HTR-8/SVneo (cell line): ENCODE data around the gene TRPM2.

ENCODE experiments used
- DNase-seq: peaks from one replicate; pipeline ENCODE4 v3.0.0; 2011; ENCODE audit warnings: low spot score, mixed read lengths; ENCODE audit not compliant: insufficient read length
- FAIRE-seq: peaks from 2 replicates; lab custom pipeline; 2011; peaks lifted over from hg19 to GRCh38; lab: Jason Lieb, UNC

Gene TRPM2

DNA sequence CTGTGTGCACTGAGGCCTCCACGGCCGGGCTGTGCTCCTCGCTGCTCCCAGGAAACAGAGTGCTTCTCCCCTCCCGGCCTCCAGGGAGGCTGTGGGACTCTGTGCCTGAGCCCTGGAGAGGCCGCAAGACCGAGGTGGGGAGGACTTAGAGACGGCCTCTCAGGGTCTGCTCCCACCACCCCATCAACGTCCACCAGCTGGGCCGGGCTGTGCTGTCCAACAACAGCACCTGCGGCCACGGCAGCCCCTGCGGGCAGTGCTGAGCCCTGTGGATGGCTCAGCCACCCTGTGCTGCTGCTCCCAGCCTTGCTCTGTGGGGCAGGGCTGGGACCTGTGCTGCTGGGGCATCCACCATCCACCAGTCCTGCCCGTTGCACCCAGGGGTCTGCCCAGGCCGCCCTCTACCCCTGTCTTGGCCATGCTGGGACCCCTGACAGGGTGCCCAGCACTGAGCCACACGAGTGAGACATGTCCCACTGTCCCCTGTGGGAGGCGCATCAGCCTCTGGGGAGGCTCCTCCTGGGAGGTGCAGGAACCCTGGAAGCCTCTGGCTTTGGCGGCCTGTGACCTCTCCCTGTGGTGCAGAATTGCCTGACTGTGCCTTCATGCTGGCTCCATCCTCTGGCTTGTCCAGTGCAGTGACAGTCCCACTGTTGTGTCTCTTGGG lies 70.7 kb downstream of the TRPM2 start:
- no peak for DNase-seq
- FAIRE-seq = no peak

GRCh38 chr21:44424608-44425306 lies 71.3 kb downstream of the TRPM2 start:
- no peak for FAIRE-seq
- no peak for DNase-seq

GRCh38 chr21:44425307-44425894 lies 72.0 kb downstream of the TRPM2 start:
- DNase-seq = no peak

DNA sequence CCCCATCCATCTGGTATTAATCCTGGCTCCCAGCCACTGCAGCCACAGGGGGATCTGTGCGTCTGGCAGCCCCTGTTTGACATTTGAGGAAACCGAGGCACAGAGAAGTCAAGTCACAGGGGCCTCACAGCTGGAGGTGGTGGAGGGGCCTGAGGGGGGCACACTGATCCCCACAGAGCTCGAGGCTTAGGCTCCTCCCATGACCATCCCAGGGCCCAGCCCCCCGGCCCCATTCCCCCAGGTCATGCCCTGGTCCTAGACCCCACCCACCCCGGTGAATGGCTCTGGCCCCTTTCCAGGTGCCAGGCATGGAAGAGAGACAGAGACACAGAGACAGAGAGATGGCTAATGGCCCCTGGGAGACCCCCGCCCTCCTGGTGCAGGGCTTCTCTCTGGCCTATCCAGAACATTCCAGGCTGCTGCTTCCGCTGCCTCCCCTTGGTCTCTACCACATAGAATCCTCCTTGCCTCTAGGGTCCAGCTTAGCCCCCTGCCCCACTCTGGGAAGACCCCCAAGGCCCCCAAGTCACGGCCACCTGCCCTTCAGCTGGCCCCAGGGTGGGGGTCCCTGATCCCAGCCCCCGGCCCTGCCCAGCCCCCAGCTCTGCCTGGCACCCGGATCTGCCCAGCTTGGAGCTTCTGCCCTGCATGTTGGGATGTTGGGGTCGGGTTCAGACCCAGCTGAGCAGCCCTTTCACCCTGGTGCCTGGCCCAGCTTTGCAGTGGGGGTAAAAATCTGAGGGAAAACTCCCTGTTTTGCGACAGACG lies 72.7 kb downstream of the TRPM2 start:
- FAIRE-seq = no peak
- DNase-seq = no peak

More at GRCh38 chr21:44425307-44425894, 72.0 kb downstream of the TRPM2 start:
- no peak for FAIRE-seq

GRCh38 chr21:44426663-44427191 lies 73.3 kb downstream of the TRPM2 start:
- no peak for DNase-seq
- FAIRE-seq = no peak

GRCh38 chr21:44427241-44428120 lies 74.1 kb downstream of the TRPM2 start:
- no peak for DNase-seq
- FAIRE-seq = no peak

DNA sequence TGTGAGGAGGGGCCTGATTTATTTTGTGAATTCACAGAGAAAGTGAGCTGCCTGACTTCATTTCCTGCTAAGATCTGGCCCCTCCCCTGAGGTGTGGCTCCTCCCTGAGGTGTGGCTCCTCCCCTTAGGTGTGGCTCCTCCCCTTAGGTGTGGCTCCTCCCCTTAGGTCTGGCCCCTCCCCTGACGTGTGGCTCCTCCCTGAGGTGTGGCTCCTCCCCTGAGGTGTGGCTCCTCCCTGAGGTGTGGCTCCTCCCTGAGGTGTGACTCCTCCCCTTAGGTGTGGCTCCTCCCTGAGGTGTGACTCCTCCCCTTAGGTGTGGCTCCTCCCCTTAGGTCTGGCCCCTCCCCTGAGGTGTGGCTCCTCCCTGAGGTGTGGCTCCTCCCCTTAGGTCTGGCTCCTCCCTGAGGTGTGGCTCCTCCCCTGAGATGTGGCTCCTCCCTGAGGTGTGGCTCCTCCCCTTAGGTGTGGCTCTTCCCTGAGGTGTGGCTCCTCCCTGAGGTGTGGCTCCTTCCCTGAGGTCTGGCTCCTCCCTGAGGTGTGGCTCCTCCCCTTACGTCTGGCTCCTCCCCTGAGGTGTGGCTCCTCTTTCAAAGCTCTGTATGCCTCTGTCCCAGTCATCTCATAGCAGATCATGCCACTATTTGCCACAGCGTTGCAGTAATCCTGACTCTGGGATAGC lies 75.0 kb downstream of the TRPM2 start:
- peak; percentile 52 for FAIRE-seq
- no peak for DNase-seq

DNA sequence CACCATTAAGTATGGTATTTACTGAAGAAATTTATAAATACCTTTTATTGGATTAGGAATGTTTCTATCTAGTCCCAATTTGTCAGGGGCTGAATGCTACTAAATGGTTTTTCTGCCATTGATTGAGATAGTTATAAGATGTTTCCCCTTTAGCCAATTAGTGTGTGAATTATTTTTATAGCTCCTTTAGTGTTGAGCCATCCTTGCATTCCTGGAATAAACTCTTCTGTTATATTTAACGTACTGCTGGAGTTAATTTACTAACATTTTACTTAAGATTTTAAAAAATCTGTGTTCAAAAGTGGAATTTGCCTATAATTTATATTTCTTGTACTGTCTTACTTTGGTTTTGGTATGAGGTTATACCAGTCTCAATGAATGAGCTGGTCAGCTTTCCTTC lies 76.5 kb downstream of the TRPM2 start:
- no peak for FAIRE-seq
- DNase-seq = no peak

- no peak for FAIRE-seq
- DNase-seq = no peak
Observed at GRCh38 chr21:44431300-44431699, 77.9 kb downstream of the TRPM2 start.

DNA sequence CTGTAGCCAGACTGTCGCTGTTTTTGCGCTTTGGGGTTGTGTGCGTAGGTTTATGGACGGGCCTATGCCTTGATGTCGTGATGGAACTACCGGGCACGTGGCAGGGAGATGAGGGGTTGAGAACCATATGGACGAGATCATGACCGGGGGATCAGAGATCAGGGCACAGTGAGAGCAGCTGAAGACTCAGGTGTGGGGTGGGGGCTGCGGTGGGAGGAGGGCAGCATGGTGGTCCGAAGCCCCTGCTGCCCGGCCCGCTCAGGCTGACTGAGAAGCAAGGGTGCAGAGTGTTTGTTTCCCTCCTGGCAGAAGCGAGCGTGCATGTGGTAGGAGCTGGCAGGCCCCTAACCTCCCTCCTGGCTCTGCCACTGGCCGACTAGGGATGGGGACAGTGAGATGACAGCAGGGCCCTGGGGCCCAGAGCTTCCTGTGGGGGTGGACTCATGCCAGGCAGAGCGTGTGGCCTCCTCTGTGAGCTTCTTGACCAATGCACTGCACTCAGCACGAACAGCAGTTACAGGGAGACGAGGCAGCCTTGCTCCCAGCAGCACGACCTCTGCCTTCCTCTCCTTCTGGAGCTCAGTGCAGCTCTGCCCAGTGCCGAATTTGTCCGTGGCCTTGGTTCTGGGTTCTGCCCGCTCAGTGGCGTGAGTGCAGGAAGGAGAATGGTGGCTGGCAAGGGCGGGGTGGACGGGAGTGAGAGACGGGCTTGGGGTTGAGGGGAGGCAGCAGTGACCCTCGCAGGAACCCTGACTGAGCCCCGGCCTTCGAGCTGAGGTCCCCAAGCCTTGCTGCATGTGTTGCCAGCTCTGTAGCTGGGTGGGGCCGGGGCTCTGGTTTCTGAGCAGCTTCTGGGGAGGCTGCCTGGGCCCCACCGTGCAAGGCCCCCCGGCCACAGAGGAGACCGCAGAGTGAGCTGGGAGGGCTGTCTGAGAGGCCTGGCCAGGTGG lies 79.7 kb downstream of the TRPM2 start:
- FAIRE-seq (no peak), DNase-seq (no peak)

- DNase-seq (no peak), FAIRE-seq (no peak)
Observed at GRCh38 chr21:44433791-44434567, 80.6 kb downstream of the TRPM2 start.

- FAIRE-seq (no peak), DNase-seq (no peak)
Observed at GRCh38 chr21:44434568-44434925, 81.1 kb downstream of the TRPM2 start.

DNA sequence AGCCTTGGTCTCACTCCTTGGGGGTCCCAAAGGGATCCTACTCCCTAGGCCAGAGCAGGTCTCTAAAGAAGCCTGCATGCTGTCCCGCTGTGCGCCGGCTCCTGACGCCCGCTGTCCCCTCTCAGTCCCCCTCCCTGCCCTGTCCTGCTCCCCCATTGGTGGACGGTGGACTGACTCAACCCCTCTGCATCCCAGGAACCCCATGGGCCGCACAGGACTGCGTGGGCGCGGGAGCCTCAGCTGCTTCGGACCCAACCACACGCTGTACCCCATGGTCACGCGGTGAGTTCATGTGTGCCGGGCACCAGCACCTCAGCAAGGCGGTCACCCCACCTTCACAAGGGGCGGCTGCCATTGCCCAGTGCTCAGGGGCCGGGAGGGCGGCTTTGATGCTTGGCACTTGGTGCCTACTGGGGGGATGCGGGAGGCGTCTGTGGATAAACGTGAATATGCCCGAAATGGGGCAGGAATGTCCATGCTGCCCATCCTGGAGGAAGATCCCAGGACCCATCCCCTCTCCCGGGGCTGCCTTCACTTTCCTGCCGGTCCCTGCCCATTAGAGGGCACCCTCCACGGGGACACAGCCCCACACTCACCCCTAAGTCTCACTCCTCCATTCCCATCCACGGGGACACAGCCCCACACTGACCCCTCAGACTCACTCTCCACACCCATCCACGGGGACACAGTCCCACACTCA lies 81.7 kb downstream of the TRPM2 start:
- DNase-seq (no peak), FAIRE-seq (no peak)

DNA sequence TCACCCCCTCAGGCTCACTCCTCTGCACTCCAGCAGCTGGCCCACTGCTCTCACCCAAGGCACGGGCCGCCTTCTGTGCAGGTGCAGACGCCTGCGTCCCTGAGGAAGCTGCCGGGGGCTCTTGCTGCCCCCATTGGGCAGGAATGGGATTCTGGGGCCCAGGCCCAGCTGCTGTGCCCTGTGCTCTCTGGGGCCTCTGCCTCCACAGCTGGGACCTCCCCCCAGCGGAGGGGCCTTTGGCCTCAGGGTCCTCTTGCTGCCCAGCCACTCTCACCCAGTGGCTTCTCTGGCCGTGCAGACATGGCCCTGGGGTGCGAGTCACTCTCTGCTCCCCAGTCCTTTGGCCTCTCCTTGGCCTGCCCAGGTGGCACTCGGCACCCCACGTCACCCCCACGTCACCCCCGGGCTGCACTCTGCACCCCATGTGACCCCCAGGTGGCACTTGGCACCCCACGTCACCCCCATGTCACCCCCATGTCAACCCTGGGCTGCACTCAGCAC lies 82.7 kb downstream of the TRPM2 start:
- FAIRE-seq (no peak), DNase-seq (no peak)

- FAIRE-seq (no peak), DNase-seq (no peak)
Observed at GRCh38 chr21:44436958-44437357, 83.5 kb downstream of the TRPM2 start.

DNA sequence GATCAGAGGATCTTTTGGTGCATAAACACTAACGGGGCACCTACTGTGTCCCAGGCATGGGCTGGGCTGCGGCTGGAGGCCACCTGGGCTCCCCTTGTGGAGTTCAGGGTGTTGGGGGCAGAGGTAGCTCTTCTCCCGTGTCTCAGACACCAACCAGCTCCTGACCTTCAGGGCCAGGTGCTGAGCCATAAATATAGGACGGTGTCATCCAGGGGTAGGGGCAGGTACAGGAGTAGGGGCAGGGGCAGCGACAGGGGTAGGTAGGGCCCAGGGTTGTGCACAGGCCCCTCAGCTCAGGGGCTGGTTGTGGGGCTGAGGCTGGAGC lies 83.9 kb downstream of the TRPM2 start:
- DNase-seq (no peak), FAIRE-seq (no peak)
